HepG2 (cell line): ENCODE results near the gene RPL6. TPM values are rescaled to one million over a fixed set of nuclear protein-coding genes. Genes with fewer than 3 reads are reported as not detected.

Experiments used
- ATF1 ChIP-seq: IDR thresholded peaks from 2 replicates; pipeline ENCODE4 v1.6.1; 2016; ENCODE audit warnings: mild to moderate bottlenecking, control low read depth
- BHLHE40 ChIP-seq: IDR thresholded peaks from 2 replicates; pipeline ENCODE4 v1.6.1; 2011; ENCODE audit warnings: low read length, improper control_type of control experiment
- CBX2 ChIP-seq, 2 experiments: fragments of 200-600 bp in 1 of 2; sonication (generic); formaldehyde crosslinking in 1 of 2; IDR thresholded peaks; 2 replicates each; pipeline versions ENCODE4 v1.7.0 to v1.8.1; 2018 to 2022; ENCODE audit warnings: low read depth in 2 of 2, low read length in 1 of 2, mild to moderate bottlenecking in 1 of 2, missing genetic modification reagents in 1 of 2
- GABPB1 ChIP-seq: IDR thresholded peaks from 2 replicates; pipeline ENCODE4 v1.6.1; 2016; ENCODE audit warnings: mild to moderate bottlenecking, missing genetic modification reagents, moderate library complexity, missing compliant biosample characterization
- IKZF1 ChIP-seq: fragments of 450-650 bp; IDR thresholded peaks from 2 replicates; pipeline ENCODE4 v1.7.1; 2016
- RXRA ChIP-seq: sonication (generic); formaldehyde crosslinking; IDR thresholded peaks from 2 replicates; pipeline ENCODE4 v1.5.1; 2020; ENCODE audit warnings: missing genetic modification reagents
- SRY ChIP-seq: sonication (generic); formaldehyde crosslinking; IDR thresholded peaks from 2 replicates; pipeline ENCODE4 v1.8.0; 2022; ENCODE audit warnings: mild to moderate bottlenecking, missing genetic modification reagents
- ZNF33B ChIP-seq: sonication (generic); formaldehyde crosslinking; IDR thresholded peaks from 2 replicates; pipeline ENCODE4 v1.5.1; 2020; ENCODE audit warnings: mild to moderate bottlenecking, missing genetic modification reagents
- ZNF354B ChIP-seq: sonication (generic); formaldehyde crosslinking; IDR thresholded peaks from 2 replicates; pipeline ENCODE4 v1.8.0; 2022; ENCODE audit warnings: mild to moderate bottlenecking, missing genetic modification reagents
- ZNF768 ChIP-seq: sonication (generic); formaldehyde crosslinking; IDR thresholded peaks from 2 replicates; pipeline ENCODE4 v1.4.0; 2020; ENCODE audit warnings: missing genetic modification reagents
- ZNF781 ChIP-seq: sonication (generic); formaldehyde crosslinking; IDR thresholded peaks from 2 replicates; pipeline ENCODE4 v1.5.1; 2020; ENCODE audit warnings: borderline replicate concordance, mild to moderate bottlenecking, missing genetic modification reagents; ENCODE audit errors: not compliant biosample characterization
- ZNF878 ChIP-seq: sonication (generic); formaldehyde crosslinking; IDR thresholded peaks from 2 replicates; pipeline ENCODE4 v1.8.1; 2023; ENCODE audit warnings: mild to moderate bottlenecking, missing genetic modification reagents, moderate library complexity
- polyA plus RNA-seq, 8 experiments: library from polyadenylated mRNA; depleted of rRNA in 3 of 8; stranded (reverse) in 7 of 8; unstranded in 1 of 8; fragments of >200 nt; fragmentation: Illumina TruSeq in 4 of 8; extraction: Trizol in 4 of 8; gene quantifications; 2 replicates each; pipeline versions ENCODE4 v1.2.1 to v1.2.3, GENCODE V29; 2011 to 2016; ENCODE audit warnings: low read depth in 4 of 8, missing spikeins in 1 of 8, mixed read lengths in 1 of 8; ENCODE audit not compliant: insufficient read depth in 1 of 8
- total RNA-seq, 5 experiments: library from RNA; depleted of rRNA; stranded (reverse); fragments of >200 nt; fragmentation: Illumina TruSeq; extraction: Trizol; gene quantifications; 2 replicates each; pipeline ENCODE4 v1.2.3, GENCODE V29; 2016; ENCODE audit warnings: low read depth in 1 of 5
- TF ChIP-seq, protein P1 (sequence below): sonication (generic); formaldehyde crosslinking; IDR thresholded peaks from 2 replicates; pipeline ENCODE4 v1.5.0; 2020; ENCODE audit warnings: mild to moderate bottlenecking, missing genetic modification reagents
- TF ChIP-seq, protein P2 (sequence below): sonication (generic); formaldehyde crosslinking; IDR thresholded peaks from 2 replicates; pipeline ENCODE4 v1.5.0; 2020; ENCODE audit warnings: mild to moderate bottlenecking, missing genetic modification reagents, borderline replicate concordance
- TF ChIP-seq, protein P3 (sequence below): IDR thresholded peaks from 2 replicates; pipeline ENCODE4 v1.6.1; 2016
- TF ChIP-seq, protein P4 (sequence below): sonication (generic); formaldehyde crosslinking; IDR thresholded peaks from 2 replicates; pipeline ENCODE4 v1.4.0; 2020; ENCODE audit warnings: missing genetic modification reagents, borderline replicate concordance

Gene RPL6
- total and polyA plus RNA-seq, 2 of the 13 experiments (the other 11 are each of a cell fraction or from before 2014, with no cell fraction given): 1,551 to 1,719 TPM

DNA sequence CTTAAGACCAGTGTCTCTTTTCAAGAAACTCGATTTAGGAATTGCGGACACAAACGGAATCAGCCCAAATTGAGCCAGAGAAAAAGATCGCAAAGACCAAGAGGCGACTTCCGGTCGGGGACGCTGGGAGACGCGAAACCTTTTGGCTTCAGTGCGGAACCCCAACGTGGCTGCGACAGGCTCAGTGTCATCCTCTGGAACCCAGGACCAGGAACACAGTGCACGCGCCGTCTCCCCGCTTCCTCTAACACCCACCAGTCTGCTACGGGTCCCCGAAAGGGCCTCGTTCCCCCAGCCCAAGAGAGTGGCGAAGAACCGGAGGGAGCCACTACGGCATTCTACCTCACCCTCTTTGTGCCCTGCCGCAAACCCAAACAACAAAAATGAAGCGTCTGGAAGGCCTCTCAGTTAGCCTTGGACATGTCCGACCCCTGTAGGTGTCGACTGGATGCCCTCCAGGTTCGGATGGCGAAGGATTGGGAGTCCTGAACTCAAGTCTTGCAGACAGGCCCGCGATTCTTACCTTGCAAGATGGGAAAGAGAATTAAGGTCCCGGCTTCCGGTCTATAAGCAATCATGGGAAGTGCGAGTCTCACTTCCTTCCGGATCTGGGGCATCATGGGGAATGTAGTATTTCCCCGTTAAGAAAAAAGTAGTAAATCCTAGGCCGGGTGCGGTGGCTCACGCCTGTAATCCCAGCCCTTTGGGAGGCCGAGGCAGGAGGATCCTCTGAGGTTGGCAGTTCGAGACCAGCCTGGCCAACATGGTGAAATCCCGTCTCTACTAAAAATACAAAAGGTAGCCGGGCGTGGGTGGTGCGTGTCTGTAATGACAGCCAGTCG is at the start of gene RPL6 (continued):
- TF ChIP-seq, protein P1, sequence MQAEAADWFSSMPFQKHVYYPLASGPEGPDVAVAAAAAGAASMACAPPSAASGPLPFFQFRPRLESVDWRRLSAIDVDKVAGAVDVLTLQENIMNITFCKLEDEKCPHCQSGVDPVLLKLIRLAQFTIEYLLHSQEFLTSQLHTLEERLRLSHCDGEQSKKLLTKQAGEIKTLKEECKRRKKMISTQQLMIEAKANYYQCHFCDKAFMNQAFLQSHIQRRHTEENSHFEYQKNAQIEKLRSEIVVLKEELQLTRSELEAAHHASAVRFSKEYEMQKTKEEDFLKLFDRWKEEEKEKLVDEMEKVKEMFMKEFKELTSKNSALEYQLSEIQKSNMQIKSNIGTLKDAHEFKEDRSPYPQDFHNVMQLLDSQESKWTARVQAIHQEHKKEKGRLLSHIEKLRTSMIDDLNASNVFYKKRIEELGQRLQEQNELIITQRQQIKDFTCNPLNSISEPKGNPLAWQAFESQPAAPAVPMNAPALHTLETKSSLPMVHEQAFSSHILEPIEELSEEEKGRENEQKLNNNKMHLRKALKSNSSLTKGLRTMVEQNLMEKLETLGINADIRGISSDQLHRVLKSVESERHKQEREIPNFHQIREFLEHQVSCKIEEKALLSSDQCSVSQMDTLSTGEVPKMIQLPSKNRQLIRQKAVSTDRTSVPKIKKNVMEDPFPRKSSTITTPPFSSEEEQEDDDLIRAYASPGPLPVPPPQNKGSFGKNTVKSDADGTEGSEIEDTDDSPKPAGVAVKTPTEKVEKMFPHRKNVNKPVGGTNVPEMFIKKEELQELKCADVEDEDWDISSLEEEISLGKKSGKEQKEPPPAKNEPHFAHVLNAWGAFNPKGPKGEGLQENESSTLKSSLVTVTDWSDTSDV (CRISPR knock-in tag): peak; percentile 86
- TF ChIP-seq, protein P2, sequence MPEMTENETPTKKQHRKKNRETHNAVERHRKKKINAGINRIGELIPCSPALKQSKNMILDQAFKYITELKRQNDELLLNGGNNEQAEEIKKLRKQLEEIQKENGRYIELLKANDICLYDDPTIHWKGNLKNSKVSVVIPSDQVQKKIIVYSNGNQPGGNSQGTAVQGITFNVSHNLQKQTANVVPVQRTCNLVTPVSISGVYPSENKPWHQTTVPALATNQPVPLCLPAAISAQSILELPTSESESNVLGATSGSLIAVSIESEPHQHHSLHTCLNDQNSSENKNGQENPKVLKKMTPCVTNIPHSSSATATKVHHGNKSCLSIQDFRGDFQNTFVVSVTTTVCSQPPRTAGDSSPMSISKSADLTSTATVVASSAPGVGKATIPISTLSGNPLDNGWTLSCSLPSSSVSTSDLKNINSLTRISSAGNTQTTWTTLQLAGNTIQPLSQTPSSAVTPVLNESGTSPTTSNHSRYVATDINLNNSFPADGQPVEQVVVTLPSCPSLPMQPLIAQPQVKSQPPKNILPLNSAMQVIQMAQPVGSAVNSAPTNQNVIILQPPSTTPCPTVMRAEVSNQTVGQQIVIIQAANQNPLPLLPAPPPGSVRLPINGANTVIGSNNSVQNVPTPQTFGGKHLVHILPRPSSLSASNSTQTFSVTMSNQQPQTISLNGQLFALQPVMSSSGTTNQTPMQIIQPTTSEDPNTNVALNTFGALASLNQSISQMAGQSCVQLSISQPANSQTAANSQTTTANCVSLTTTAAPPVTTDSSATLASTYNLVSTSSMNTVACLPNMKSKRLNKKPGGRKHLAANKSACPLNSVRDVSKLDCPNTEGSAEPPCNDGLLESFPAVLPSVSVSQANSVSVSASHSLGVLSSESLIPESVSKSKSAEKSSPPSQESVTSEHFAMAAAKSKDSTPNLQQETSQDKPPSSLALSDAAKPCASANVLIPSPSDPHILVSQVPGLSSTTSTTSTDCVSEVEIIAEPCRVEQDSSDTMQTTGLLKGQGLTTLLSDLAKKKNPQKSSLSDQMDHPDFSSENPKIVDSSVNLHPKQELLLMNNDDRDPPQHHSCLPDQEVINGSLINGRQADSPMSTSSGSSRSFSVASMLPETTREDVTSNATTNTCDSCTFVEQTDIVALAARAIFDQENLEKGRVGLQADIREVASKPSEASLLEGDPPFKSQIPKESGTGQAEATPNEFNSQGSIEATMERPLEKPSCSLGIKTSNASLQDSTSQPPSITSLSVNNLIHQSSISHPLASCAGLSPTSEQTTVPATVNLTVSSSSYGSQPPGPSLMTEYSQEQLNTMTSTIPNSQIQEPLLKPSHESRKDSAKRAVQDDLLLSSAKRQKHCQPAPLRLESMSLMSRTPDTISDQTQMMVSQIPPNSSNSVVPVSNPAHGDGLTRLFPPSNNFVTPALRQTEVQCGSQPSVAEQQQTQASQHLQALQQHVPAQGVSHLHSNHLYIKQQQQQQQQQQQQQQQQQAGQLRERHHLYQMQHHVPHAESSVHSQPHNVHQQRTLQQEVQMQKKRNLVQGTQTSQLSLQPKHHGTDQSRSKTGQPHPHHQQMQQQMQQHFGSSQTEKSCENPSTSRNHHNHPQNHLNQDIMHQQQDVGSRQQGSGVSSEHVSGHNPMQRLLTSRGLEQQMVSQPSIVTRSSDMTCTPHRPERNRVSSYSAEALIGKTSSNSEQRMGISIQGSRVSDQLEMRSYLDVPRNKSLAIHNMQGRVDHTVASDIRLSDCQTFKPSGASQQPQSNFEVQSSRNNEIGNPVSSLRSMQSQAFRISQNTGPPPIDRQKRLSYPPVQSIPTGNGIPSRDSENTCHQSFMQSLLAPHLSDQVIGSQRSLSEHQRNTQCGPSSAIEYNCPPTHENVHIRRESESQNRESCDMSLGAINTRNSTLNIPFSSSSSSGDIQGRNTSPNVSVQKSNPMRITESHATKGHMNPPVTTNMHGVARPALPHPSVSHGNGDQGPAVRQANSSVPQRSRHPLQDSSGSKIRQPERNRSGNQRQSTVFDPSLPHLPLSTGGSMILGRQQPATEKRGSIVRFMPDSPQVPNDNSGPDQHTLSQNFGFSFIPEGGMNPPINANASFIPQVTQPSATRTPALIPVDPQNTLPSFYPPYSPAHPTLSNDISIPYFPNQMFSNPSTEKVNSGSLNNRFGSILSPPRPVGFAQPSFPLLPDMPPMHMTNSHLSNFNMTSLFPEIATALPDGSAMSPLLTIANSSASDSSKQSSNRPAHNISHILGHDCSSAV (CRISPR knock-in tag): no peak; the same call in 1 of the 2 replicates
- TF ChIP-seq ZNF878 (CRISPR knock-in tag): 0 out of 2 replicates have a peak, but pooled peaks have one; percentile 51
- TF ChIP-seq SRY (CRISPR knock-in tag): peak; percentile 84
- no peak for TF ChIP-seq ZNF33B (CRISPR knock-in tag)
- TF ChIP-seq IKZF1: no peak
- no peak for TF ChIP-seq ZNF768 (CRISPR knock-in tag)
- no peak; the same call in none of the 2 replicates for TF ChIP-seq RXRA (CRISPR knock-in tag)
- TF ChIP-seq ZNF781 (CRISPR knock-in tag): peak; percentile 63
- no peak for TF ChIP-seq ATF1 (CRISPR knock-in tag)
- 0 out of 2 replicates have a peak, but pooled peaks have one; percentile 3 for TF ChIP-seq BHLHE40
- 0 out of 2 replicates have a peak, but pooled peaks have one; percentile 33 for TF ChIP-seq ZNF354B (CRISPR knock-in tag)
- peak; percentile 94 for TF ChIP-seq GABPB1 (CRISPR knock-in tag)
- no peak for TF ChIP-seq CBX2 (IDR thresholded peaks at IDR 0.05; ENCODE audit: low read depth, low read length)
- TF ChIP-seq CBX2 (CRISPR knock-in tag; IDR thresholded peaks at IDR 0.05; ENCODE audit: low read depth): no peak
- TF ChIP-seq, protein P3, sequence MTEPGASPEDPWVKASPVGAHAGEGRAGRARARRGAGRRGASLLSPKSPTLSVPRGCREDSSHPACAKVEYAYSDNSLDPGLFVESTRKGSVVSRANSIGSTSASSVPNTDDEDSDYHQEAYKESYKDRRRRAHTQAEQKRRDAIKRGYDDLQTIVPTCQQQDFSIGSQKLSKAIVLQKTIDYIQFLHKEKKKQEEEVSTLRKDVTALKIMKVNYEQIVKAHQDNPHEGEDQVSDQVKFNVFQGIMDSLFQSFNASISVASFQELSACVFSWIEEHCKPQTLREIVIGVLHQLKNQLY (CRISPR knock-in tag): no peak; the same call in 1 of the 2 replicates
- TF ChIP-seq, protein P4, sequence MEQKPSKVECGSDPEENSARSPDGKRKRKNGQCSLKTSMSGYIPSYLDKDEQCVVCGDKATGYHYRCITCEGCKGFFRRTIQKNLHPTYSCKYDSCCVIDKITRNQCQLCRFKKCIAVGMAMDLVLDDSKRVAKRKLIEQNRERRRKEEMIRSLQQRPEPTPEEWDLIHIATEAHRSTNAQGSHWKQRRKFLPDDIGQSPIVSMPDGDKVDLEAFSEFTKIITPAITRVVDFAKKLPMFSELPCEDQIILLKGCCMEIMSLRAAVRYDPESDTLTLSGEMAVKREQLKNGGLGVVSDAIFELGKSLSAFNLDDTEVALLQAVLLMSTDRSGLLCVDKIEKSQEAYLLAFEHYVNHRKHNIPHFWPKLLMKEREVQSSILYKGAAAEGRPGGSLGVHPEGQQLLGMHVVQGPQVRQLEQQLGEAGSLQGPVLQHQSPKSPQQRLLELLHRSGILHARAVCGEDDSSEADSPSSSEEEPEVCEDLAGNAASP (CRISPR knock-in tag): peak; percentile 78
